ENCODE data around the gene SNTN.
"Not testable (repeated sequence)": the region's sequence is repeated elsewhere in the genome, so short reads cannot be mapped to it uniquely, and the experiment has no call there.

The SNTN gene

GRCh38 chr3:63652066-63652725 is at the start of gene SNTN:
Gene SNTN (plus strand): TSS chr3:63652675. CDS start chr3:63652688, 13 bp downstream.
- DNase-seq = no peak

GRCh38 chr3:63607716-63608115 is 44.8 kb upstream of the SNTN start:
- DNase-seq = no peak

GRCh38 chr3:63609408-63609807 is 43.1 kb upstream of the SNTN start:
- DNase-seq = no peak

- DNase-seq = no peak
Measured at GRCh38 chr3:63609834-63610233, 42.6 kb upstream of the SNTN start.

- no peak for DNase-seq
Measured at GRCh38 chr3:63611382-63611781, 41.1 kb upstream of the SNTN start.

GRCh38 chr3:63613561-63613960 is 38.9 kb upstream of the SNTN start:
- DNase-seq = no peak

- no peak for DNase-seq
Measured at GRCh38 chr3:63617391-63617790, 35.1 kb upstream of the SNTN start.

- no peak for DNase-seq
Measured at GRCh38 chr3:63624941-63625560, 27.4 kb upstream of the SNTN start.

GRCh38 chr3:63631670-63632069 is 20.8 kb upstream of the SNTN start:
- no peak for DNase-seq

GRCh38 chr3:63635186-63635585 is 17.3 kb upstream of the SNTN start:
- no peak for DNase-seq

GRCh38 chr3:63639806-63640205 is 12.7 kb upstream of the SNTN start:
- no peak for DNase-seq

- no peak for DNase-seq
Measured at GRCh38 chr3:63642488-63642887, 10.0 kb upstream of the SNTN start.

GRCh38 chr3:63644212-63644797 is 8.2 kb upstream of the SNTN start:
- no peak for DNase-seq

GRCh38 chr3:63644928-63645781 is 7.3 kb upstream of the SNTN start:
- DNase-seq = not testable (repeated sequence)

GRCh38 chr3:63654211-63654610 is 1.7 kb downstream of the SNTN start:
- DNase-seq = no peak

GRCh38 chr3:63654931-63655330 is 2.5 kb downstream of the SNTN start:
- DNase-seq = no peak

GRCh38 chr3:63655519-63655918 is 3.0 kb downstream of the SNTN start:
- no peak for DNase-seq

- no peak for DNase-seq
Measured at GRCh38 chr3:63656786-63657185, 4.3 kb downstream of the SNTN start.

- DNase-seq = no peak
Measured at GRCh38 chr3:63661242-63661641, 8.8 kb downstream of the SNTN start.

GRCh38 chr3:63662011-63662410 is 9.5 kb downstream of the SNTN start:
- DNase-seq = no peak

- no peak for DNase-seq
Measured at GRCh38 chr3:63662500-63662899, 10.0 kb downstream of the SNTN start.

- DNase-seq = no peak
Measured at GRCh38 chr3:63670544-63670943, 18.1 kb downstream of the SNTN start.

- no peak for DNase-seq
Measured at GRCh38 chr3:63673111-63673510, 20.6 kb downstream of the SNTN start.

- DNase-seq = no peak
Measured at GRCh38 chr3:63674586-63674985, 22.1 kb downstream of the SNTN start.
